22Rv1 (cell line): Measurements from ENCODE around the gene USP6NL.
"Not testable (repeated sequence)": the region's sequence is repeated elsewhere in the genome, so short reads cannot be mapped to it uniquely, and the experiment has no call there.

Source experiments
- CTCF ChIP-seq: fragments of 450-650 bp; IDR thresholded peaks from 2 replicates; pipeline ENCODE4 v1.5.1; 2017; ENCODE audit warnings: mild to moderate bottlenecking
- ZFX ChIP-seq: fragments of 450-650 bp; IDR thresholded peaks from 2 replicates; pipeline ENCODE4 v1.6.1; 2017; ENCODE audit warnings: antibody characterized with exemption, borderline replicate concordance

DNA sequence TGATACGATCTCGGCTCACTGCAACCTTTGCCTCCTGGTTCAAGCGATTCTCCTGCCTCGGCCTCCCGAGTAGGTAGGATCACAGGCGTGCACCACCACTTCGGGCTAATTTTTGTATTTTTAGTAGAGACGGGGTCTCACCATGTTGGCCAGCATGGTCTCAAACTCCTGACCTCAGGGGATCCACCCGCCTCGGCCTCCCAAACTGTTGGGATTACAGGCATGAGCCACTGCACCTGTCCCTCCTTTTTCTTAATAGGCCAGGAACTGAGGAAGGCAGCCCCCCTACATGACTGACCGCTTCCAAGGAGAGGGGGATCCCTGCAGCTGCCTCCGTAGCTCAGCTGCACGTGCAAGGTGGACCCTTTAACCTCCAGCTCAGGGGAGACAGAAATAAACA is 175.0 kb downstream of the USP6NL start:
- not testable (repeated sequence) for TF ChIP-seq CTCF, ZFX
